NCI-H446 (cell line): Measurements from ENCODE around the gene ANKRD44.

ENCODE experiments used
- DNase-seq, 2 experiments: peaks; one replicate each; lab custom pipeline; 2025; lab: John Stamatoyannopoulos, UW

The ANKRD44 gene

GRCh38 chr2:197179744-197180498 lies 130.7 kb downstream of the ANKRD44 start:
- DNase-seq, result no peak

- no peak for DNase-seq
Observed at GRCh38 chr2:197176522-197176921, 134.1 kb downstream of the ANKRD44 start.

GRCh38 chr2:197174539-197175094 lies 136.0 kb downstream of the ANKRD44 start:
- DNase-seq, result no peak

- DNase-seq, result no peak
Observed at GRCh38 chr2:197171582-197171981, 139.0 kb downstream of the ANKRD44 start.

GRCh38 chr2:197170208-197170607 lies 140.4 kb downstream of the ANKRD44 start:
- no peak for DNase-seq

GRCh38 chr2:197168705-197169104 lies 141.9 kb downstream of the ANKRD44 start:
- DNase-seq, result peak; percentile 37 to 66

GRCh38 chr2:197167608-197168314 lies 142.8 kb downstream of the ANKRD44 start:
- no peak for DNase-seq

- no peak for DNase-seq
Observed at GRCh38 chr2:197165020-197165419, 145.6 kb downstream of the ANKRD44 start.

- no peak for DNase-seq
Observed at GRCh38 chr2:197164141-197164754, 146.3 kb downstream of the ANKRD44 start.

- DNase-seq, result no peak
Observed at GRCh38 chr2:197163712-197164140, 146.9 kb downstream of the ANKRD44 start.

- DNase-seq, result no peak
Observed at GRCh38 chr2:197161774-197162173, 148.8 kb downstream of the ANKRD44 start.

- no peak for DNase-seq
Observed at GRCh38 chr2:197159661-197160211, 150.8 kb downstream of the ANKRD44 start.

GRCh38 chr2:197158591-197159550 lies 151.7 kb downstream of the ANKRD44 start:
- DNase-seq, result no peak

- no peak for DNase-seq
Observed at GRCh38 chr2:197157879-197158537, 152.6 kb downstream of the ANKRD44 start.

- DNase-seq, result no peak
Observed at GRCh38 chr2:197156771-197157170, 153.8 kb downstream of the ANKRD44 start.

GRCh38 chr2:197152451-197153228 lies 157.9 kb downstream of the ANKRD44 start:
- DNase-seq, result no peak

- DNase-seq, result no peak
Observed at GRCh38 chr2:197149546-197149945, 161.0 kb downstream of the ANKRD44 start.

GRCh38 chr2:197148401-197148800 lies 162.2 kb downstream of the ANKRD44 start:
- no peak for DNase-seq

GRCh38 chr2:197147942-197148341 lies 162.6 kb downstream of the ANKRD44 start:
- DNase-seq, result no peak

GRCh38 chr2:197146995-197147394 lies 163.6 kb downstream of the ANKRD44 start:
- DNase-seq, result no peak
